HepG2 (cell line): ENCODE data around the gene COG4. TPM values are rescaled to one million over a fixed set of nuclear protein-coding genes. Genes with fewer than 3 reads are reported as not detected.

Experiments
- ARNT ChIP-seq: fragments of 450-650 bp; IDR thresholded peaks from 2 replicates; pipeline ENCODE4 v1.6.1; 2017
- ETV5 ChIP-seq: IDR thresholded peaks from 2 replicates; pipeline ENCODE4 v1.6.1; 2018; ENCODE audit warnings: missing biosample characterization, missing genetic modification reagents, inconsistent platforms, borderline replicate concordance
- GABPB1 ChIP-seq: IDR thresholded peaks from 2 replicates; pipeline ENCODE4 v1.6.1; 2016; ENCODE audit warnings: mild to moderate bottlenecking, missing genetic modification reagents, moderate library complexity, missing compliant biosample characterization
- MBD4 ChIP-seq: IDR thresholded peaks from 2 replicates; pipeline ENCODE4 v1.6.1; 2012; ENCODE audit warnings: low read length, inconsistent platforms, borderline replicate concordance
- NFE2L1 ChIP-seq: sonication (generic); formaldehyde crosslinking; IDR thresholded peaks from 2 replicates; pipeline ENCODE4 v1.4.0; 2020; ENCODE audit warnings: missing genetic modification reagents, mild to moderate bottlenecking, borderline replicate concordance
- ONECUT2 ChIP-seq: sonication (generic); formaldehyde crosslinking; IDR thresholded peaks from 2 replicates; pipeline ENCODE4 v1.4.0; 2020; ENCODE audit warnings: missing genetic modification reagents
- PRMT3 ChIP-seq: sonication (generic); formaldehyde crosslinking; IDR thresholded peaks from 2 replicates; pipeline ENCODE4 v1.8.1; 2022; ENCODE audit warnings: low read depth, mild to moderate bottlenecking, moderate library complexity, missing genetic modification reagents, borderline replicate concordance
- SP1 ChIP-seq, 2 experiments: fragments of 450-650 bp in 1 of 2; sonication (generic) in 1 of 2; formaldehyde crosslinking in 1 of 2; IDR thresholded peaks; 2 replicates each; pipeline versions ENCODE4 v1.4.0 to v1.6.1; 2016 to 2020; ENCODE audit warnings: missing genetic modification reagents in 1 of 2
- ZBTB7A ChIP-seq: sonication (generic); formaldehyde crosslinking; IDR thresholded peaks from 2 replicates; pipeline ENCODE4 v1.8.0; 2022; ENCODE audit warnings: mild to moderate bottlenecking, missing genetic modification reagents
- ZNF207 ChIP-seq: fragments of 450-650 bp; IDR thresholded peaks from 2 replicates; pipeline ENCODE4 v1.6.1; 2016; ENCODE audit warnings: antibody characterized with exemption, borderline replicate concordance
- polyA plus RNA-seq, 8 experiments: library from polyadenylated mRNA; depleted of rRNA in 3 of 8; stranded (reverse) in 7 of 8; unstranded in 1 of 8; fragments of >200 nt; fragmentation: Illumina TruSeq in 4 of 8; extraction: Trizol in 4 of 8; gene quantifications; 2 replicates each; pipeline versions ENCODE4 v1.2.1 to v1.2.3, GENCODE V29; 2011 to 2016; ENCODE audit warnings: low read depth in 4 of 8, missing spikeins in 1 of 8, mixed read lengths in 1 of 8; ENCODE audit not compliant: insufficient read depth in 1 of 8
- total RNA-seq, 5 experiments: library from RNA; depleted of rRNA; stranded (reverse); fragments of >200 nt; fragmentation: Illumina TruSeq; extraction: Trizol; gene quantifications; 2 replicates each; pipeline ENCODE4 v1.2.3, GENCODE V29; 2016; ENCODE audit warnings: low read depth in 1 of 5
- TF ChIP-seq, protein P1 (sequence below): sonication (generic); formaldehyde crosslinking; IDR thresholded peaks from 2 replicates; pipeline ENCODE4 v1.4.0; 2020; ENCODE audit warnings: mild to moderate bottlenecking, missing genetic modification reagents
- TF ChIP-seq, protein P2 (sequence below): sonication (generic); formaldehyde crosslinking; IDR thresholded peaks from 2 replicates; pipeline ENCODE4 v1.5.0; 2020; ENCODE audit warnings: mild to moderate bottlenecking, missing genetic modification reagents
- TF ChIP-seq, protein P3 (sequence below): sonication (generic); formaldehyde crosslinking; IDR thresholded peaks from 2 replicates; pipeline ENCODE4 v1.5.1; 2020; ENCODE audit warnings: mild to moderate bottlenecking, missing genetic modification reagents, moderate library complexity

The COG4 gene
- total and polyA plus RNA-seq, 2 of the 13 experiments (the other 11 are each of a cell fraction or from before 2014, with no cell fraction given): 51.1 to 73.8 TPM

DNA sequence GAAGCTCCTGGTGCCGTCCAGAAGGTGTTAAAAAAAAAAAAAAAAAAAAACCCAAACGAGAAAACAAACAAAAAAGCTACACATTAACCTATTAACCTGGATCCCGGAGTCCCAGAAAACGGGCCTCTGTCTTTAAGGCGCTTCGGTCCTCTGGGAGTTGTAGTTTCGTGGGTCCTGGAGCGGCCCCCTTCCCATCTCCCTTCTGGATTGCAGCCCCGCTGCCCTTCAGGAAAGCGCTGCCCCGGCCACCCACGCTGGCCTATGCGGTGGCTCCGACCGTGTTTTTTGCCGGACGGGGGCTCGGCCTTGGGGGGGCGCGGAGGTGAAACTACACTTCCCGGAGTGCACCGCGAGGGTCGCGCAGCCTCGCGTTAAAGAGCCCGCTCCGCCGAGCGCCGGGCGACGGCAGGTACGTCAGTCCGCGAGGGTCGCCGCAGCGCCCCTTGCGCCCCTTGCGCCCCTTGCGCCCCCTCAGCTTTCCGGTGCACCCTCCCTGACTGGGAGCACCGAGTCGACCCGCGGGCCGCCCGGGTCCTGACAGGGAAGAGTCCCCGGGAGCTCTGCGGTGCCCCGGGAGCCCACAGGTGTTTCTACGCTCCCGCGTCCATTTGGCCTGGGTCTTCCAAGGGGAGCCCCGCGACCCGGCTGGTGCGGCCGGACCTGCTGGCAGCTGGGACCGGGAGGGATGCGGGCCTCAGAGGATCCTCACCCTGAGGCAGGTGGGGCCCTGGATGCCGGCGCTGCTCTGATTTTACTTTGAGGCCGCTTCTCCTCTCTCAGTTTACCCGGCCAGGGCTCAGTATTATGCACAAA, 68.9 kb downstream of the COG4 start, which contains the start of gene FCSK (continued):
- TF ChIP-seq, protein P1, sequence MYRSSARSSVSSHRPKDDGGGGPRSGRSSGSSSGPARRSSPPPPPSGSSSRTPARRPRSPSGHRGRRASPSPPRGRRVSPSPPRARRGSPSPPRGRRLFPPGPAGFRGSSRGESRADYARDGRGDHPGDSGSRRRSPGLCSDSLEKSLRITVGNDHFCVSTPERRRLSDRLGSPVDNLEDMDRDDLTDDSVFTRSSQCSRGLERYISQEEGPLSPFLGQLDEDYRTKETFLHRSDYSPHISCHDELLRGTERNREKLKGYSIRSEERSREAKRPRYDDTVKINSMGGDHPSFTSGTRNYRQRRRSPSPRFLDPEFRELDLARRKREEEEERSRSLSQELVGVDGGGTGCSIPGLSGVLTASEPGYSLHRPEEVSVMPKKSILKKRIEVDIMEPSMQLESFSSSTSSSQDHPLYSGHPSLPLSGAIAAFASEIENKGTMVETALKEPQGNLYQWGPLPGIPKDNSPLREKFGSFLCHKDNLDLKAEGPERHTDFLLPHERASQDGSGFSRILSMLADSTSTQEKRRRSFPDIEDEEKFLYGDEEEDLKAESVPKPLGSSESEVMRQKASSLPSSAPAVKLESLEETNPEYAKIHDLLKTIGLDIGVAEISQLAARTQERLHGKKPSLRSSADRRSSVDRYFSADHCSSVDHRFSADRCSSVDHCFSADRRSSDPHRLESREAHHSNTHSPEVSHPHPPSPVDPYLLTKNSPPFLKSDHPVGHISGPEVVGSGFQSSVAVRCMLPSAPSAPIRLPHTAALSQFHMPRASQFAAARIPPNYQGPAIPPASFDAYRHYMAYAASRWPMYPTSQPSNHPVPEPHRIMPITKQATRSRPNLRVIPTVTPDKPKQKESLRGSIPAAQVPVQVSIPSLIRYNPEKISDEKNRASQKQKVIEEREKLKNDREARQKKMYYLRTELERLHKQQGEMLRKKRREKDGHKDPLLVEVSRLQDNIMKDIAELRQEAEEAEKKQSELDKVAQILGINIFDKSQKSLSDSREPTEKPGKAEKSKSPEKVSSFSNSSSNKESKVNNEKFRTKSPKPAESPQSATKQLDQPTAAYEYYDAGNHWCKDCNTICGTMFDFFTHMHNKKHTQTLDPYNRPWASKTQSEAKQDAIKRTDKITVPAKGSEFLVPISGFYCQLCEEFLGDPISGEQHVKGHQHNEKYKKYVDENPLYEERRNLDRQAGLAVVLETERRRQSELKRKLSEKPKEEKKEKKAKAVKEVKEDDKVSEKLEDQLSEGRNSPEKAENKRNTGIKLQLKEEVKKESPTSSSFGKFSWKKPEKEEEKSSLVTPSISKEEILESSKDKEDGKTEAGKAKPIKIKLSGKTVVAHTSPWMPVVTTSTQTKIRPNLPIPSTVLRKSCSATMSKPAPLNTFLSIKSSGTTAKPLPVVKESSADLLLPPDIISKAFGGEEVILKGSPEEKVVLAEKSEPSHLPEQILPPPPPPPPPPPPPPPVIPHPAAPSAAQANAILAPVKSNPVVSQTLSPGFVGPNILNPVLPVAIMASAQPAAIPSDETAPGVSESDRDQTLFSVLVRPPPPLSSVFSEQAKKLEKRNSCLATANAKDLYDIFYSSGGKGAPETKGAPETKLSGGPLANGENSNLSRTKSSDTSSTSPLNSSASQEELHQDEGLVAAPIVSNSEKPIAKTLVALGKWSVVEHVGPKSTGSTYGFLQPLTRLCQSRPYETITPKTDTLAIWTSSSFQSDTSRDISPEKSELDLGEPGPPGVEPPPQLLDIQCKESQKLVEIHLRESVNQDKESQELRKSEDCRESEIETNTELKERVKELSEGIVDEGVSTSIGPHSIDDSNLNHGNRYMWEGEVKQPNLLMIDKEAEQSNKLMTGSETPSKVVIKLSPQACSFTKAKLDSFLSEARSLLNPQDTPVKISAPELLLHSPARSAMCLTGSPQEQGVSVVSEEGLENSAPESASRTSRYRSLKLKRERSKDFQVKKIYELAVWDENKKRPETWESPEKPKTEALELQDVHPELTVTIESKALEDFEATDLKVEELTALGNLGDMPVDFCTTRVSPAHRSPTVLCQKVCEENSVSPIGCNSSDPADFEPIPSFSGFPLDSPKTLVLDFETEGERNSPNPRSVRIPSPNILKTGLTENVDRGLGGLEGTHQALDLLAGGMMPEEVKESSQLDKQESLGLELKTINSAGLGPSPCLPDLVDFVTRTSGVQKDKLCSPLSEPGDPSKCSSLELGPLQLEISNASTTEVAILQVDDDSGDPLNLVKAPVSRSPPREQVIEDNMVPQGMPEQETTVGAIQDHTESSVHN (CRISPR knock-in tag): no peak
- no peak for TF ChIP-seq ZNF207
- TF ChIP-seq ZBTB7A (CRISPR knock-in tag): peak; percentile 100
- no peak for TF ChIP-seq ARNT
- TF ChIP-seq, protein P2, sequence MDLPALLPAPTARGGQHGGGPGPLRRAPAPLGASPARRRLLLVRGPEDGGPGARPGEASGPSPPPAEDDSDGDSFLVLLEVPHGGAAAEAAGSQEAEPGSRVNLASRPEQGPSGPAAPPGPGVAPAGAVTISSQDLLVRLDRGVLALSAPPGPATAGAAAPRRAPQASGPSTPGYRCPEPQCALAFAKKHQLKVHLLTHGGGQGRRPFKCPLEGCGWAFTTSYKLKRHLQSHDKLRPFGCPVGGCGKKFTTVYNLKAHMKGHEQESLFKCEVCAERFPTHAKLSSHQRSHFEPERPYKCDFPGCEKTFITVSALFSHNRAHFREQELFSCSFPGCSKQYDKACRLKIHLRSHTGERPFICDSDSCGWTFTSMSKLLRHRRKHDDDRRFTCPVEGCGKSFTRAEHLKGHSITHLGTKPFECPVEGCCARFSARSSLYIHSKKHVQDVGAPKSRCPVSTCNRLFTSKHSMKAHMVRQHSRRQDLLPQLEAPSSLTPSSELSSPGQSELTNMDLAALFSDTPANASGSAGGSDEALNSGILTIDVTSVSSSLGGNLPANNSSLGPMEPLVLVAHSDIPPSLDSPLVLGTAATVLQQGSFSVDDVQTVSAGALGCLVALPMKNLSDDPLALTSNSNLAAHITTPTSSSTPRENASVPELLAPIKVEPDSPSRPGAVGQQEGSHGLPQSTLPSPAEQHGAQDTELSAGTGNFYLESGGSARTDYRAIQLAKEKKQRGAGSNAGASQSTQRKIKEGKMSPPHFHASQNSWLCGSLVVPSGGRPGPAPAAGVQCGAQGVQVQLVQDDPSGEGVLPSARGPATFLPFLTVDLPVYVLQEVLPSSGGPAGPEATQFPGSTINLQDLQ (CRISPR knock-in tag): no peak
- peak; percentile 74 for TF ChIP-seq ETV5 (CRISPR knock-in tag)
- TF ChIP-seq ONECUT2 (CRISPR knock-in tag): 0 out of 2 replicates have a peak, but pooled peaks have one; percentile 26
- TF ChIP-seq, protein P3, sequence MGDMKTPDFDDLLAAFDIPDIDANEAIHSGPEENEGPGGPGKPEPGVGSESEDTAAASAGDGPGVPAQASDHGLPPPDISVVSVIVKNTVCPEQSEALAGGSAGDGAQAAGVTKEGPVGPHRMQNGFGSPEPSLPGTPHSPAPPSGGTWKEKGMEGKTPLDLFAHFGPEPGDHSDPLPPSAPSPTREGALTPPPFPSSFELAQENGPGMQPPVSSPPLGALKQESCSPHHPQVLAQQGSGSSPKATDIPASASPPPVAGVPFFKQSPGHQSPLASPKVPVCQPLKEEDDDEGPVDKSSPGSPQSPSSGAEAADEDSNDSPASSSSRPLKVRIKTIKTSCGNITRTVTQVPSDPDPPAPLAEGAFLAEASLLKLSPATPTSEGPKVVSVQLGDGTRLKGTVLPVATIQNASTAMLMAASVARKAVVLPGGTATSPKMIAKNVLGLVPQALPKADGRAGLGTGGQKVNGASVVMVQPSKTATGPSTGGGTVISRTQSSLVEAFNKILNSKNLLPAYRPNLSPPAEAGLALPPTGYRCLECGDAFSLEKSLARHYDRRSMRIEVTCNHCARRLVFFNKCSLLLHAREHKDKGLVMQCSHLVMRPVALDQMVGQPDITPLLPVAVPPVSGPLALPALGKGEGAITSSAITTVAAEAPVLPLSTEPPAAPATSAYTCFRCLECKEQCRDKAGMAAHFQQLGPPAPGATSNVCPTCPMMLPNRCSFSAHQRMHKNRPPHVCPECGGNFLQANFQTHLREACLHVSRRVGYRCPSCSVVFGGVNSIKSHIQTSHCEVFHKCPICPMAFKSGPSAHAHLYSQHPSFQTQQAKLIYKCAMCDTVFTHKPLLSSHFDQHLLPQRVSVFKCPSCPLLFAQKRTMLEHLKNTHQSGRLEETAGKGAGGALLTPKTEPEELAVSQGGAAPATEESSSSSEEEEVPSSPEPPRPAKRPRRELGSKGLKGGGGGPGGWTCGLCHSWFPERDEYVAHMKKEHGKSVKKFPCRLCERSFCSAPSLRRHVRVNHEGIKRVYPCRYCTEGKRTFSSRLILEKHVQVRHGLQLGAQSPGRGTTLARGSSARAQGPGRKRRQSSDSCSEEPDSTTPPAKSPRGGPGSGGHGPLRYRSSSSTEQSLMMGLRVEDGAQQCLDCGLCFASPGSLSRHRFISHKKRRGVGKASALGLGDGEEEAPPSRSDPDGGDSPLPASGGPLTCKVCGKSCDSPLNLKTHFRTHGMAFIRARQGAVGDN (CRISPR knock-in tag): peak; percentile 89
- peak; percentile 78; the same call in 1 of the 2 replicates for TF ChIP-seq NFE2L1 (CRISPR knock-in tag)
- no peak for TF ChIP-seq PRMT3
- TF ChIP-seq GABPB1 (CRISPR knock-in tag): peak; percentile 92
- no peak for TF ChIP-seq SP1 (IDR thresholded peaks at IDR 0.05)
- 0 out of 2 replicates have a peak, but pooled peaks have one; percentile 35 for TF ChIP-seq SP1 (CRISPR knock-in tag; IDR thresholded peaks at IDR 0.05)
- TF ChIP-seq MBD4: no peak
